GM12873 (cell line): ENCODE measurements around the gene GRB10.

Experiments
- TF ChIP-seq, protein P1 (sequence below): IDR thresholded peaks from 2 replicates; pipeline ENCODE4 v1.5.1; 2012; ENCODE audit warnings: low read depth, mild to moderate bottlenecking, moderate library complexity, low read length, control low read depth; ENCODE audit not compliant: insufficient read depth; ENCODE audit errors: missing control alignments

GRB10 gene

GRCh38 chr7:50567715-50568261 lies 214.9 kb downstream of the GRB10 start:
- TF ChIP-seq, protein P1, sequence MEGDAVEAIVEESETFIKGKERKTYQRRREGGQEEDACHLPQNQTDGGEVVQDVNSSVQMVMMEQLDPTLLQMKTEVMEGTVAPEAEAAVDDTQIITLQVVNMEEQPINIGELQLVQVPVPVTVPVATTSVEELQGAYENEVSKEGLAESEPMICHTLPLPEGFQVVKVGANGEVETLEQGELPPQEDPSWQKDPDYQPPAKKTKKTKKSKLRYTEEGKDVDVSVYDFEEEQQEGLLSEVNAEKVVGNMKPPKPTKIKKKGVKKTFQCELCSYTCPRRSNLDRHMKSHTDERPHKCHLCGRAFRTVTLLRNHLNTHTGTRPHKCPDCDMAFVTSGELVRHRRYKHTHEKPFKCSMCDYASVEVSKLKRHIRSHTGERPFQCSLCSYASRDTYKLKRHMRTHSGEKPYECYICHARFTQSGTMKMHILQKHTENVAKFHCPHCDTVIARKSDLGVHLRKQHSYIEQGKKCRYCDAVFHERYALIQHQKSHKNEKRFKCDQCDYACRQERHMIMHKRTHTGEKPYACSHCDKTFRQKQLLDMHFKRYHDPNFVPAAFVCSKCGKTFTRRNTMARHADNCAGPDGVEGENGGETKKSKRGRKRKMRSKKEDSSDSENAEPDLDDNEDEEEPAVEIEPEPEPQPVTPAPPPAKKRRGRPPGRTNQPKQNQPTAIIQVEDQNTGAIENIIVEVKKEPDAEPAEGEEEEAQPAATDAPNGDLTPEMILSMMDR, result no peak

DNA sequence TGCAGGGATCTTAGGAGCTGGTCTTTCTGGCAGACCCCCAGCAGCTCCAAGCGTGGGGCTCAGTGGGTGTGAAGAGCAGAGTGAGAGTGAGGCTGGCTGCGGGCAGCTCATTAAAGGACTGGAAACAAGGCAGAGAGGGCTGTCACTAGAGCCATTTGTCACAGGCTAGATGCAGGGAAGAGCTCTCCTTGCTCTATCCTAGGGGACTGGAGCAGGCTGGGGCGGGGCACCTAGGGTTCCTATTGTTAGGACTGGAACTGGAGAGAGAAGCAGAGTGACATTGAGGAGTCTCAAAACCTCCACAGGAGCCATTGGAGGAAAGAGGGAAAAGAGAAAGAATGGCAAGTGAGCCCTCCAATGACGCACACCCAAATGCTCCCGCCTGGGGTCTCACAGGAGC lies 216.7 kb downstream of the GRB10 start:
- TF ChIP-seq, protein P1, result no peak

DNA sequence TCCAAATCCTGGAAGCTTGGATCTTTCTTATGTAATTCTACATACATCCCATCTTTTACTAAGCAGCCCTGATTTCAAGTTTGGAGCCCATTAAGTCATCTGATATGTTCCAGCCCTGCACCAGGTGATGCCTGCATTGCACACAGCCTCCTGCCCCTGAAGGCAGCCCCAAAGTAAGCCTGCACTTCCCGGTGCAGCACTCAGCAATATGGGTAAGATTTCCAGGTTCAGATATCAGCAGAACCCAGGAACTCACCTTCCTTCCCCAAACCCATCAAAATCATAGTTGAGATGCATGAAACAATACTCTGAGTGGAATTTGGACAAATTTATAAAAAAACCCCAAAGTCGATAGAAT lies 217.2 kb downstream of the GRB10 start:
- TF ChIP-seq, protein P1, result no peak

DNA sequence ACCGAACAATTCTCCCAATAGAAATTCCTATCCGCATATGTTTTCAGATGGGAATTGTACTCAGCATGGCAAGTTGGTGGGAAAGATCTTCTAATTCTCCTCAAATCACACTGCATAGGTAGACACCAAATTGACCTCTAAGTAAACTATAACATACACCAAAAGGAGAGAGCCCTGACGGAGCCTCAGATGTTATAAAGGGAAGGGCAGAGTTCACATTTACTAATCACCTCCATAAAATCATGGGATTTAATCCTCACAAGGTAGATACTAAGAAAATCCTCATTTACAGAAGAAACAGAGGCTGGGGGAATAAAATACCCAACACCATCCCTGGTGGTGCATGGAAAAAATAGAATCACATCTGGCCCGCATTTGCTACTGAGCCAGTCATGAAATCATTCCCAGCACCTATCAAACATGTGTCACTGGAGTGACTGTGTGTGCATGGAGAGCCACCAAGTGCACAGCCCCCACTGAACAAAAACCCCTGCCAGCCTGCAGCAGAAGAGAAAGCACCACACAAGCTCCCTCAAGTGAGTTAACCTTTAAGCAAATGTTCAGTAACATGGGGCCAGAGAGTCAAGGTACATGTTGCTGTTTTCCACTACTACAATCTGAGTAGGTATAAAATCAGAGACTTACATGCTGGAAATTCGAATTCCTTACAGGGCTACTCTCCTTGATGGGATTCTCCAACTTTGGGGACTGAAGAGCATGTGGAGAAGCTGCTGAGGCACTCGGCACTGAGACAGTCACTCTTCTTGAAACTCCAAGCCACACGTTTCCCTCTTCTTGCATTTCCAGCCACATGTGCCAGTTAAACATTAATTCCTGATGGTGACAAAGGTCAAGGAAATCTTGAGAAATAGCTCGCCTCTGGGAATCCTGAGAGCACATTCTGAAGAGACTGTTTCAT lies 217.8 kb downstream of the GRB10 start, which contains the start of gene DDC:
TSS of gene DDC (minus strand) at position 766 of the 919 bp plus-strand sequence. CDS start 21,320 bp downstream, outside the sequence.
- TF ChIP-seq, protein P1, result no peak

DNA sequence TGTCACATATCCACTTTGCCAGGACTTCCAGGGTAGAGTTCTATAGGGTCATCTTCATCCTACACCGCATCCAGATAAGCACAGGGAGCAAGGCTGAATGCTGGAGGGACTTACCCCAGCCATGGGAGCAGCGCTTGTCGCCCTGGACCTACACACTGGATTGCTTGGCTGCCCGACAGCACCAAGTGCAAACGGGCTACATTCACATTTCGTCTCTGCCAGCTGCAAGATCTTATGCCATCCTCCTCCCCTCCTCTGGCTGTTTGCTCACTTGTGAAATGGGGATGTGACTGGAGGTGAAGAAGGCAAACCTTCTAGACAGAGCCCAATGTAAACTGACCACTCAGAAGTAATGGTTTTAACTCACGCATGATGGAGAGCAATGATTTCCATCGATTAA lies 218.5 kb downstream of the GRB10 start:
- TF ChIP-seq, protein P1, result no peak

- TF ChIP-seq, protein P1, result no peak
Measured at GRCh38 chr7:50562136-50562535, 220.6 kb downstream of the GRB10 start.

- TF ChIP-seq, protein P1, result no peak
Measured at GRCh38 chr7:50560865-50561351, 221.8 kb downstream of the GRB10 start.
